ENCODE results near the gene SOX4. TPM values are rescaled to one million over a fixed set of nuclear protein-coding genes. Genes with fewer than 3 reads are reported as not detected.

Gene SOX4
- total RNA-seq, 2 donors from 2014 or later: 3.1 to 5.1 TPM

DNA sequence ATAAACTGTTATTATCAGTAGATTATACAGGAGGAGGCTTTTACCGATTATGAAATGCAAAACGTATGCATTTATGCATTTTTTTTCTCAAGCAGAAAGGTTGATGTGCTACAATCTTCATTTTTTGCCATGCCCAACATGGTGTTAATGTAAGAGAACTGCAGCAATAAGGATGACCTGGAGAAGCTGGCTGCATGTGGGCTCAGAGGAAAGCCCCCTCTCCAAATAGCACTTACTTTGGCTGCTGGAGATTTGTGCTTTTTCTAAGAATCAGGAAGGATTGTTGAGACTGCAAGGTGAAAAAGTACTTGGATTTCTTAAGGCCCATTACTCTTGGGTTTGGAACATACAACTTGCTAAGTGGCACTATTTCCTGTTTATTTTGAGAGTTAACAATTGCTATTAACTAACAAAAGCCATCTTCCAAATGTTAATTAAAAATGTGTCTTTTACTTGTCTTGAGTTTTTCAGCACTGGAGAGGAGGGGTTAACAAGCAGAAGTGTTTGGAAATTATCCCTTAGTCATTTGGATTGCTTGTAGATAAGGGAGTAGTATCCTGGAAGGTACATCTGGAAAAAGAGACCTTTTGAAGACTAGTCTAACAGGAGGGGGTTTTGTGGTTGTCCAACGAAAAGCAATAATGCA, 5.6 kb downstream of the SOX4 start:
- H3K4me3 ChIP-seq: no peak overlapping the region
- H3K27ac ChIP-seq: no peak overlapping the region
- TF ChIP-seq CTCF (IDR thresholded peaks at IDR 0.05): no peak
- no peaks in the 10 kb centered on the region for H3K36me3 ChIP-seq
- H3K27me3 ChIP-seq: no peaks in the 10 kb centered on the region
- peaks cover 0 to 18% of the 10 kb centered on the region in 2 donors for H3K4me1 ChIP-seq
- no peaks in the 10 kb centered on the region for H3K9me3 ChIP-seq
- no peak for DNase-seq (ENCODE audit: low spot score)

DNA sequence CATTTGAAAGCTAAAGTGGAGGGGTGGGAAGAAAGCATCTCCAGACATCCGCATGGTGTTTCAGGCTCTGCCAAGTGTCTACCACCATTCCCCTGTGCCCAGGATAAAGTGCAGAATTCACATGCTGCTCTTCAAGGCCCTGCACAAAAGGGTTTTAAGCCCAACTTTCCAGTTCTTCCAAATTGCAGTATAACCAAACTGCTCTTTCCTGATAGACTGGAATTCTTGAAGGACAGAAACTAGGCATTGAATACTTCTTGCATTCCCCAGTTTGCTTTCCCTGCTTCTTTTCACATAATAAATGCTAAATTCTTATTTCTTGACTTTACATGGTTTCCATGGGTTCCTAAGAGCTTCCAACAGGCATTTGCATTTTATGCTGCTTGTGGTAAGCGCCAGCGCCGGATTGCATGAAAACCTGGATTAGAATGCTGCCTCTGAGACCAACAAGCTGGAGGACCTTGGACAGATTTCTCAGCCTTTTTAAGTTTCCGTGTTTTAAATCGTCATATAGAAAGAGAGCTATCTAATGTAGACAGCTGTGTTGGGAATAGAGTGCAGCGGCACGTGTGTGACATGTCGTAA, 7.9 kb downstream of the SOX4 start:
- peaks cover 0 to 18% of the 10 kb centered on the region in 2 donors for H3K4me1 ChIP-seq
- H3K4me3 ChIP-seq: no peak overlapping the region
- H3K27ac ChIP-seq: no peak overlapping the region
- no peaks in the 10 kb centered on the region for H3K9me3 ChIP-seq
- no peak for DNase-seq (ENCODE audit: low spot score)
- H3K36me3 ChIP-seq: no peaks in the 10 kb centered on the region
- no peaks in the 10 kb centered on the region for H3K27me3 ChIP-seq
- TF ChIP-seq CTCF (IDR thresholded peaks at IDR 0.05): no peak

DNA sequence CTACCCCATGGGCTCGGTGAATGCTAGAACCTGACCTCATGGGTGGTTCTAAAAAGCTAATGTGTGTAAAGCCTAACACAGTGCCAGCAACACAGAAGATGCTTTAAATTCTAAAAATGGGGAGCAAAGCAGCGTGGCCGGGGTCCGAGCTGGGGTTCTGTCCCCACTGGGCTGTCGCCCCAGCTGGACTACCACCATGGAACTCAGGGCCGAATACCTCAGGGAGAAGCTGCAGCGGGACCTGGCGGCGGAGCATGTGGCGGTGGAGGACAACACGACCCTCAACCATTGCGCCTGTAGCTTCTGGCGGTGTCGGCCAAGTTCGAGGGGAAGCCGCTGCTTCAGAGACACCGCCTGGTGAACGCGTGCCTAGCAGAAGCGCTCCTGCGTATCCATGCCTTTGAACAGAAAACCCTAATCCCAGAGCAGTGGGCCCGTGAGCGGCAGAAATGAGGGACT, 8.4 kb downstream of the SOX4 start:
- no peak overlapping the region for H3K4me3 ChIP-seq
- TF ChIP-seq CTCF (IDR thresholded peaks at IDR 0.05): no peak
- no peaks in the 10 kb centered on the region for H3K27me3 ChIP-seq
- no peaks in the 10 kb centered on the region for H3K36me3 ChIP-seq
- no peak for DNase-seq (ENCODE audit: low spot score)
- no peak overlapping the region for H3K27ac ChIP-seq
- H3K4me1 ChIP-seq: peaks cover 0 to 18% of the 10 kb centered on the region in 2 donors
- H3K9me3 ChIP-seq: no peaks in the 10 kb centered on the region

GRCh38 chr6:21603082-21603952, 9.8 kb downstream of the SOX4 start:
- Histone ChIP-seq H3K27ac (no peak overlapping the region), H3K36me3 (no peaks in the 10 kb centered on the region), H3K9me3 (no peaks in the 10 kb centered on the region), H3K4me3 (no peak overlapping the region), H3K4me1 (peaks cover 0 to 11% of the 10 kb centered on the region in 2 donors), H3K27me3 (no peaks in the 10 kb centered on the region)
- no peak for DNase-seq (ENCODE audit: low spot score)
- no peak for TF ChIP-seq CTCF (IDR thresholded peaks at IDR 0.05)

DNA sequence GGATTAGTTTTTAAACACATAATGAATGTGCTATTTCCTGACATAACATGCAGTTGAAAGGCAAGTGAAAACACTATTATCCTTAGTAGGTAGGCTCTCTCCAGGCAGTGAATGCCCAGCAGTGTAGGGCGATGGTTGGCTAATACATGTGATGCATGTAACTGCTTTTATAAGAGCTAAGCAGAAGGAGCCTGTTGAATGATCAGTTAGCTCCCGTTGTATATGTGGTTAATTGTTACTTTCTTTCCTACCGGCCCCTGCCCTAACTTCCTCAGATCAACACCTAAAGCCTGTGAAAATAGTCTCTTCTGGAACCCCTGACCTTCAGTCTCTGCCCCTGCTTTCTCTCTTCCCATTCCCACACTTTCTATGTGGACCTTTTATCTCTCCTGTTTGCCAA, 10.5 kb downstream of the SOX4 start:
- H3K4me3 ChIP-seq: no peak overlapping the region
- no peak for DNase-seq (ENCODE audit: low spot score)
- no peaks in the 10 kb centered on the region for H3K9me3 ChIP-seq
- no peaks in the 10 kb centered on the region for H3K36me3 ChIP-seq
- no peaks in the 10 kb centered on the region for H3K27me3 ChIP-seq
- H3K27ac ChIP-seq: no peak overlapping the region
- peaks cover 0 to 3% of the 10 kb centered on the region in 2 donors for H3K4me1 ChIP-seq
- no peak for TF ChIP-seq CTCF (IDR thresholded peaks at IDR 0.05)
